ENCODE data around the gene BLM.

BLM gene

GRCh38 chr15:90857883-90858443, 140.8 kb downstream of the BLM start:
- POLR2A ChIA-PET, result no interaction called here

GRCh38 chr15:90859234-90860131, 142.3 kb downstream of the BLM start:
- CTCF ChIA-PET, result interaction anchor here (1.0 kb wide), 1 partner anchor 166 kb away, joined by 4 read pairs; no protein-coding TSS in a partner anchor
- TF ChIP-seq, protein P1, sequence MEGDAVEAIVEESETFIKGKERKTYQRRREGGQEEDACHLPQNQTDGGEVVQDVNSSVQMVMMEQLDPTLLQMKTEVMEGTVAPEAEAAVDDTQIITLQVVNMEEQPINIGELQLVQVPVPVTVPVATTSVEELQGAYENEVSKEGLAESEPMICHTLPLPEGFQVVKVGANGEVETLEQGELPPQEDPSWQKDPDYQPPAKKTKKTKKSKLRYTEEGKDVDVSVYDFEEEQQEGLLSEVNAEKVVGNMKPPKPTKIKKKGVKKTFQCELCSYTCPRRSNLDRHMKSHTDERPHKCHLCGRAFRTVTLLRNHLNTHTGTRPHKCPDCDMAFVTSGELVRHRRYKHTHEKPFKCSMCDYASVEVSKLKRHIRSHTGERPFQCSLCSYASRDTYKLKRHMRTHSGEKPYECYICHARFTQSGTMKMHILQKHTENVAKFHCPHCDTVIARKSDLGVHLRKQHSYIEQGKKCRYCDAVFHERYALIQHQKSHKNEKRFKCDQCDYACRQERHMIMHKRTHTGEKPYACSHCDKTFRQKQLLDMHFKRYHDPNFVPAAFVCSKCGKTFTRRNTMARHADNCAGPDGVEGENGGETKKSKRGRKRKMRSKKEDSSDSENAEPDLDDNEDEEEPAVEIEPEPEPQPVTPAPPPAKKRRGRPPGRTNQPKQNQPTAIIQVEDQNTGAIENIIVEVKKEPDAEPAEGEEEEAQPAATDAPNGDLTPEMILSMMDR (IDR thresholded peaks at IDR 0.05; ENCODE audit: insufficient read depth, low read length, missing control alignments), result no peak
- no peak for DNase-seq (ENCODE audit: low read depth, low spot score)
- POLR2A ChIA-PET, result no interaction called here
- H3K4me3 ChIP-seq (ENCODE audit: low read depth, low read length), result no peak overlapping the region

More at GRCh38 chr15:90857883-90858443, 140.8 kb downstream of the BLM start:
- TF ChIP-seq, protein P1 (IDR thresholded peaks at IDR 0.05; ENCODE audit: insufficient read depth, low read length, missing control alignments), result no peak
- H3K4me3 ChIP-seq (ENCODE audit: low read depth, low read length), result no peak overlapping the region
- DNase-seq (ENCODE audit: low read depth, low spot score), result no peak
- CTCF ChIA-PET, result interaction anchor here (0.6 kb wide), 1 partner anchor 159 kb away, joined by 3 read pairs; no protein-coding TSS in a partner anchor

DNA sequence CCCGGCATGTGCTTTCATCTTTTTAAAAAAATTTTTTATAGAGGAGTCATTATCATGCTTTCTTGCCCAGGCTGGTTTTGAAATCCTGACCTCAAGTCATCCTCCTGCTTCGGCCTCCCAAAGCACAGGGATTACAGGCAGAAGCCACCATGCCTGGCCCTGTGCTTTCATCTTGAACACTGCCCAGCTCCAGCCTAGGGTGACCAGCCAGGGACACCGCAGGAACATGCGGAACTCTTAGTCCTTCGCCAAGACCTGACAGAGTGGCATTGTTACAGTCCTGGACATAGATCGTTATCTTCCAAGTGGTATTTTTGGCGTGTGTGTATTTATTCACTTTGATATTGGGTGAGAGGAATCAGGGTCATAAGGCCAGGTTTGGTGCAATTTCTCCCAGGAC, 143.3 kb downstream of the BLM start:
- CTCF ChIA-PET, result interaction anchor here (0.6 kb wide), 1 partner anchor 72 kb away, joined by 3 read pairs; the partner anchor contains the start of gene HDDC3

DNA sequence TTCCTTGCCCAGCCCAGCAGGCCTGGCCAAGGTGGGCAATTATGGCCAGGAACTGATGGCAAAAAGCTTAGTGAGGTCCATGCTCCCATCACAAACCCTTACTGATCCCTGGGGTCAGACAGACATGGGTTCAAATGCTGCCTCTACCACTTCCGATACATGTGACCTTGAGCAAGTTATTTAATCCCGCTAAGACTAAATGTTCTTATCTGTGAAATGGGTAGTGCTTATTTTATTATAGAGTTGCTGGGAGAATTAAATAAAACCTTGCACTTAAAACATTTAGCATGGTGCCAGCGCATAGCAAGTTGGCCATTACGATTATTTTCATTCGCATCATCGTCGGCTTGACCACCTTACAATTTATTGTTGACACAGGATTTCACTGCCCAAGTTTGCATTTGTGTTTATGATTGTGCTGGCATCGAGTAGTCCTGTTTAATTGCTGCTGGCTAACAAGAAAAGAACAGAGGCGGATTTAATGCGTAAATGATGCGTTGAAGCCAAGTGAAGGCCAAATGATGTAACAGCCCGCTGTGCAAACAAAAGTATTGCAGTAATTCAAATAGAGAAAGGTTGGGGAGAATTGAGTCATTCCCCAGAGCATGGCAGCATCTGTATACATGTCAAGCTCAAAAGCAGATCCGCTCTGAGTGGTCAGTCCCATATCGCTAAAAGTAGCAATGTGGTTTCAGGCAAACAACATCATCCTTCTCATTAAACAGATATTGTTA, 144.0 kb downstream of the BLM start:
- no peak overlapping the region for H3K4me3 ChIP-seq (ENCODE audit: low read depth, low read length)
- DNase-seq (ENCODE audit: low read depth, low spot score), result no peak
- ChIA-PET CTCF (interaction anchor here (0.6 kb wide), 1 partner anchor 71 kb away, joined by 3 read pairs; the partner anchor contains the start of gene HDDC3), POLR2A (no interaction called here)
- TF ChIP-seq, protein P1 (IDR thresholded peaks at IDR 0.05; ENCODE audit: insufficient read depth, low read length, missing control alignments), result no peak

More for the DNA sequence above, 143.3 kb downstream of the BLM start:
- DNase-seq (ENCODE audit: low read depth, low spot score), result no peak
- POLR2A ChIA-PET, result no interaction called here
- TF ChIP-seq, protein P1 (IDR thresholded peaks at IDR 0.05; ENCODE audit: insufficient read depth, low read length, missing control alignments), result no peak
- H3K4me3 ChIP-seq (ENCODE audit: low read depth, low read length), result no peak overlapping the region

DNA sequence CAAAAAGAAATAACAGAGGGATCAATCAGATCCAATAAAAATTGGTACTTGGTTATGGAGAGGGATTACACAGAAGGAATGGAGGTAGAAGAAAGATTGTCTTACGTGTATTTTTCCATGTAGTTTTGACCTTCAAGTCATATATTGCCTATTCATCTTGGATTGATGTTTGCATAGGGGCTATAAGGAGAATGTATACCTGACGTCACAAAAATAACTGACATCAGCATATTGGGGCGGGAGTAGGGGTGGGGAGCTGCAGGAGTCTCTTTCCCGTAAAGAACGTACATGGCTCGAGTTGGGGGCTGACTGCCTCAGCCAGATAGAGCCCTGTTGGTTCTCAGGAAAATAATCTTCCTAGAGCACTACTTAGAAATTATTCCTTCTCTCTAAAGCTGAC, 145.3 kb downstream of the BLM start:
- TF ChIP-seq, protein P1 (IDR thresholded peaks at IDR 0.05; ENCODE audit: insufficient read depth, low read length, missing control alignments), result no peak
- DNase-seq (ENCODE audit: low read depth, low spot score), result no peak
- CTCF ChIA-PET, result no interaction called here
- no peak overlapping the region for H3K4me3 ChIP-seq (ENCODE audit: low read depth, low read length)
- POLR2A ChIA-PET, result no interaction called here
